Gastrocnemius medialis (tissue), 4 donors: ENCODE data around the gene SYCN. TPM values are rescaled to one million over a fixed set of nuclear protein-coding genes. Genes with fewer than 3 reads are reported as not detected.

ENCODE experiments used
- ATAC-seq, 2 donors: fragments of 150-250 bp; one replicate each; pipeline ENCODE4 v1.9.1; 2016
- DNase-seq, 2 donors: peaks; one replicate each; pipeline ENCODE4 v3.0.0-alpha.2; 2019
- H3K27ac ChIP-seq, 4 donors: fragments of 200-600 bp; sonication (generic); 1 replicate in 1 of 4; 2 replicates in 3 of 4; pipeline ENCODE4 v1.5.1; 2016 to 2018; ENCODE audit warnings: mild to moderate bottlenecking in 2 of 4, moderate library complexity in 1 of 4
- H3K27me3 ChIP-seq, 3 donors: fragments of 200-600 bp; sonication (generic) in 2 of 3; 1 replicate in 1 of 3; 2 replicates in 2 of 3; pipeline versions ENCODE4 v1.5.1 to v1.6.0; 2016 to 2019; ENCODE audit warnings: mild to moderate bottlenecking in 1 of 3, moderate library complexity in 1 of 3
- H3K36me3 ChIP-seq, 2 donors: fragments of 200-600 bp; sonication (generic) in 1 of 2; one replicate each; pipeline ENCODE4 v1.5.1; 2017 to 2018
- H3K4me1 ChIP-seq, 2 donors: fragments of 200-600 bp; sonication (generic) in 1 of 2; one replicate each; pipeline ENCODE4 v1.5.1; 2016 to 2017; ENCODE audit warnings: mild to moderate bottlenecking in 2 of 2
- H3K4me3 ChIP-seq, 4 donors: fragments of 200-600 bp; sonication (generic) in 3 of 4; 1 replicate in 1 of 4; 2 replicates in 3 of 4; pipeline ENCODE4 v1.5.1; 2016 to 2019; ENCODE audit warnings: mild to moderate bottlenecking in 2 of 4
- H3K9me3 ChIP-seq, 3 donors: fragments of 200-600 bp; sonication (generic) in 2 of 3; 1 replicate in 1 of 3; 2 replicates in 2 of 3; pipeline ENCODE4 v1.5.1; 2016 to 2019
- CTCF ChIP-seq, 5 experiments: fragments of 450-650 bp in 3 of 5; fragments of 200-600 bp in 2 of 5; sonication (generic) in 2 of 5; IDR thresholded peaks in 4 of 5; conservative IDR thresholded peaks in 1 of 5; 1 replicate in 4 of 5; 2 replicates in 1 of 5; pipeline ENCODE4 v1.5.1; 2016 to 2019; ENCODE audit warnings: antibody characterized with exemption in 5 of 5, mild to moderate bottlenecking in 3 of 5, moderate library complexity in 3 of 5
- POLR2A ChIP-seq, 2 donors: fragments of 450-650 bp; IDR thresholded peaks; one replicate each; pipeline ENCODE4 v1.6.1; 2017; ENCODE audit warnings: antibody characterized with exemption in 2 of 2, mild to moderate bottlenecking in 2 of 2, moderate library complexity in 2 of 2
- in situ Hi-C, 4 donors: fragments of 200-750 bp; cut with MboI; loops; one replicate each; pipeline versions ENCODE4 v1.15.0 to v1.8.0; 2017; ENCODE audit warnings: low sequenced_read_pairs in 4 of 4
- intact Hi-C: fragments of 100-400 bp; cut with DNase I; formaldehyde crosslinking; loops from one replicate; pipeline ENCODE4 v1.15.1; 2023; ENCODE audit warnings: low total_unique reads
- total RNA-seq, 4 donors: library from RNA; depleted of rRNA; stranded (reverse); fragments of >200 nt; gene quantifications; one replicate each; pipeline versions ENCODE4 v1.1.0 to v1.2.3, GENCODE V29; 2016

The SYCN gene
- total RNA-seq, 4 donors from 2014 or later: not detected

GRCh38 chr19:39212375-39212742 lies 8.3 kb upstream of the SYCN start:
- Histone ChIP-seq H3K36me3 (no peaks in the 10 kb centered on the region), H3K27me3 (peaks cover 0 to 14% (median 6%) of the 10 kb centered on the region in 3 donors), H3K4me1 (no peaks in the 10 kb centered on the region), H3K27ac (no peak overlapping the region), H3K4me3 (no peak overlapping the region), H3K9me3 (no peaks in the 10 kb centered on the region)
- intact Hi-C loops (no loop called here), in situ Hi-C loops (no loop called here)
- TF ChIP-seq CTCF (IDR thresholded peaks at IDR 0.05 in 4 of 5, conservative IDR thresholded peaks at IDR 0.05 in 1 of 5) (no peak), POLR2A (IDR thresholded peaks at IDR 0.05) (no peak)
- DNase-seq (no peak), ATAC-seq (no peak)

DNA sequence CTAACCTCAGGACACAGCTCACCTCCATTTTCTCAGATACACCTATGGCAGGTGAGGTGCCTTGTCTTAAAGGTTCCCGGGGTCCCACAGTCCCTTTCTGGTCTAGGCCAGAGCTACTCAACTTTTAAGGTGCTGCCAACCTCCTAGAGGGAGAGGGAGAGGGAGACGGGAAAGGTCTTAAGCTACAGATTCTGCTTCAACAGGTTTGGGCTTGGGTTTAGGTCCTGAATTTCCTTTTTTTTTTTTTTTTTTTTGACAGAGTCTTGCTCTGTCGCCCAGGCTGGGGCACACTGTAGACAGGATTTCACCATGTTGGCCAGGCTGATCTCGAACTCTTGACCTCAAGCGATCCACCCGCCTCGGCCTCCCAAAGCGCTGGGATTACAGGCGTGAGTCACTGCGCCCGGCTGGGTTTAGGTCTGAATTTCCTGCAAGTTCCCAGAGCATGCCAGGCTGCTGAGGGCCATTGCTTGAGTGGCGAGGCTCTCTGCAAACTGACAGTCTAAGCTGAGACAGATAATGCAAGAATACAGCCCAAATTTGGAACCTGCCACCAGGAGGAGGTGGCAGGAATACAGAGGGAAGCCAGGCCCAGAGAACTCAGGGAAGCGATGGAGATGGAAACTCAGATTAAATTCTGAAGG lies 7.8 kb upstream of the SYCN start:
- Histone ChIP-seq H3K4me1 (no peaks in the 10 kb centered on the region), H3K27me3 (peaks cover 0 to 16% (median 6%) of the 10 kb centered on the region in 3 donors), H3K27ac (no peak overlapping the region), H3K36me3 (no peaks in the 10 kb centered on the region), H3K9me3 (no peaks in the 10 kb centered on the region), H3K4me3 (no peak overlapping the region)
- in situ Hi-C loops (no loop called here), intact Hi-C loops (no loop called here)
- no peak for DNase-seq
- ATAC-seq: no peak
- TF ChIP-seq CTCF (IDR thresholded peaks at IDR 0.05 in 4 of 5, conservative IDR thresholded peaks at IDR 0.05 in 1 of 5) (no peak), POLR2A (IDR thresholded peaks at IDR 0.05) (no peak)

DNA sequence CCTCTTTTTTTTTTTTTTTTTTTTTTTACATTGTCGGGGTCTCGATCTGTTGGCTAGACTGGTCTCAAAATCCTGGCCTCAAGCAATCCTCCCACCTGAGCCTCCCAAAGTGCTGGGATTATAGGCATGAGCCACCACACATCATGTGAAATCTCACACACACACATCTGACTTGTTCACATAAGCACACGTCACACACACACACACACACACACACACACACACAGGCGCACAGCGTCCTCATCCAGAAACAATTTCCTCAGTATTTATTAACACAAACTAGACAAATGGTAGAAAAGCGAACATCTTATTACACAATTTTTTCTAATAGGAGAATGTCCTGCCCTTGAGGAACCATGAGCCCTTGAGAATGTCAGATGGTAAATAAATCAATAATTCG lies 5.1 kb upstream of the SYCN start:
- TF ChIP-seq POLR2A (IDR thresholded peaks at IDR 0.05) (no peak), CTCF (IDR thresholded peaks at IDR 0.05 in 4 of 5, conservative IDR thresholded peaks at IDR 0.05 in 1 of 5) (no peak)
- ATAC-seq (no peak), DNase-seq (no peak)
- Histone ChIP-seq H3K4me3 (no peak overlapping the region), H3K36me3 (no peaks in the 10 kb centered on the region), H3K27ac (no peak overlapping the region), H3K4me1 (no peaks in the 10 kb centered on the region), H3K27me3 (peaks cover 4 to 10% (median 5%) of the 10 kb centered on the region in 3 donors), H3K9me3 (no peaks in the 10 kb centered on the region)
- intact Hi-C loops: no loop called here
- in situ Hi-C loops: no loop called here

DNA sequence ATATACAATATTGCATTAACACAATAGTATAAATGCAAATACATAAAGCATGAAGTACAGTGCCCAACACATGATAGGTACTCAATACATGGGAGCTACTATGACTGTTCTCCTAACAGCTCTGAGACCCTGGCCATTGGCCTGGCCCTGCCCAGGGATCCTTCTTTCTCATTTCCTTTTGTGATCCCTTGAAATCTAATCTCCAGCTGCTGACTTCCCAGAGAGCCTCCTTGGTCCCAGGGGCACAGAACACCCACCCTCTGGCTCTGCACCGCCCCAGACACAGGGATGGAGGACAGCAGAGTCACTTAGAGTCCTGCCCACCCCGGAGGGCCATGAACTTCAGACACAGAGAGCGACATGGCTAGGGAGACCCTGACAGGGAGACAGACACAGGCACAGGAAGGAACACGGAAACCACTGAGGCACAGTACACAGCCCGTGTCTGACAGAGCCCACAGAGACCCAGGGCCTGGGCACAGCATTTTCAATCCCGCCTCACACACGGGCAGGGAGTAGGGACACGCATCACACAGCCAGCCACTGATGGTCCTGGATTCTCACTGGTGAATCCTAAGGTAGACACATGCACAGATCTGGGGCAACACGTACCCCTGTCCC lies 4.2 kb upstream of the SYCN start:
- H3K4me1 ChIP-seq: no peaks in the 10 kb centered on the region
- in situ Hi-C loops: no loop called here
- intact Hi-C loops: no loop called here

More for the DNA sequence above, 4.2 kb upstream of the SYCN start:
- no peak for DNase-seq
- H3K36me3 ChIP-seq: no peaks in the 10 kb centered on the region
- H3K27me3 ChIP-seq: peaks cover 13 to 17% (median 14%) of the 10 kb centered on the region in 3 donors
- no peaks in the 10 kb centered on the region for H3K9me3 ChIP-seq
- H3K27ac ChIP-seq: no peak overlapping the region
- no peak overlapping the region for H3K4me3 ChIP-seq
- no peak for TF ChIP-seq POLR2A (IDR thresholded peaks at IDR 0.05)
- TF ChIP-seq CTCF (IDR thresholded peaks at IDR 0.05 in 4 of 5, conservative IDR thresholded peaks at IDR 0.05 in 1 of 5): no peak
- no peak for ATAC-seq
